ENCODE measurements around the gene SLC9A5. TPM values are rescaled to one million over a fixed set of nuclear protein-coding genes. Genes with fewer than 3 reads are reported as not detected.
A peak's percentile ranks its signal among the peaks of the same experiment; 100 is the strongest.

SLC9A5 gene
- 0.09 TPM for total RNA-seq
- 1.1 TPM for polyA plus RNA-seq
- long read RNA-seq, donor 1: 0 reads
- long read RNA-seq, donor 2: 0 reads
- long read RNA-seq, donor 3: 0 reads
- long read RNA-seq, donor 4: 0 reads
- long read RNA-seq, donor 5: 0 reads
- long read RNA-seq, donor 6: 0 reads
- long read RNA-seq, donor 7: 0 reads
- long read RNA-seq, donor 8: 0 reads
- long read RNA-seq, donor 9: 0 reads
- long read RNA-seq, donor 10: 0 reads

DNA sequence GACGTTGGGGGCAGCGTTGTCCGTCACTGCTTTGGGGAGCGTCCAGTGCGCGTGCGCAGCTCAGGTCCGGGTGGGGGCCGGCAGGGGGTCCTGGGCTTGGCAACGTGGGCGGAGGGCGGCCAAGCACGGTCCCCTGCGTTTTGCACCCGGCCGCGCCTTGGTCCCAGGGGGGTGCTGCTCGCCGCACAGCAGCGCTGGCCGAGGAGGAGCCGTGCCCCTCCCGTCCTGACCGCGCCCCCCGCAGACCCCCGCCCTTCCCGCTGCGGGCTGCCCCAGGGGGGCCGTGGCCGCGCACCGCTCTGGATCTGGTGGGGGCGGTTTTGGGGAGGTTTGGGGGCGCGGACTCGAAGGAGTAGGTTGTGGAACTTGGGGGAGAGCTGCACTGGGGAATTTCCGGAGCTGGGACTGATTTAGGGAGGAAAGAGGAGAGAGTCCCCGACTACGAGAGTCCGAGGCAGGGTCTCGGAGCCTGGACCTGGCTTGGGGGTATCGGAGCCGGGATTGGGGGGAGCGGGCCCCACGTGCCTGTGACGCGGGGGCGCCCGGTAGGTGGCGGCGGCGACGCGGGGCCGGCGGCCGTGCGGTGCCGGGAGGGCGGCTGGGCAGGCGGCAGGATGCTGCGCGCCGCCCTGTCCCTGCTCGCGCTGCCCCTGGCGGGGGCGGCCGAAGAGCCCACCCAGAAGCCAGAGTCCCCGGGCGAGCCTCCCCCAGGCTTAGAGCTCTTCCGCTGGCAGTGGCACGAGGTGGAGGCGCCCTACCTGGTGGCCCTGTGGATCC is at the start of gene SLC9A5:
SLC9A5 (plus strand) TSS at position 579 of the 777 bp plus-strand sequence; CDS start at position 615, 36 bp downstream.
- H3K36me3 ChIP-seq (ENCODE audit: control insufficient read depth in 2 of 2, insufficient read depth in 2 of 2, low read length in 1 of 2): no peaks in the 10 kb centered on the region
- H3K4me3 ChIP-seq (ENCODE audit: low read length in 2 of 2): peak within 1 kb of the TSS; percentile 64 to 66
- no peak for DNase-seq (ENCODE audit: low read depth in 6 of 9, low spot score in 9 of 9)
- no peak within 1 kb of the TSS for H3K27ac ChIP-seq (ENCODE audit: low read depth in 1 of 2, low read length in 1 of 2)
- WGBS: 1% methylated on average over 75 of the region's 75 CpGs
- peaks cover 18 to 72% of the 10 kb centered on the region in 2 donors for H3K27me3 ChIP-seq (ENCODE audit: control insufficient read depth in 2 of 2, insufficient read depth in 1 of 2, low read length in 1 of 2)
- peaks cover 20 to 57% of the 10 kb centered on the region in 2 donors for H3K4me1 ChIP-seq (ENCODE audit: control insufficient read depth in 2 of 2, insufficient read depth in 2 of 2, low read length in 2 of 2)
- peaks cover 0 to 12% of the 10 kb centered on the region in 2 donors for H3K9me3 ChIP-seq (ENCODE audit: control insufficient read depth in 2 of 2, insufficient read depth in 1 of 2, low read length in 1 of 2)

- WGBS: 93% methylated on average over 61 of the region's 61 CpGs
Measured at GRCh38 chr16:67199011-67199807, 49.6 kb upstream of the SLC9A5 start, which contains the start of gene ELMO3. ELMO3 (plus strand) TSS chr16:67199131; CDS start chr16:67199327, 196 bp downstream.

DNA sequence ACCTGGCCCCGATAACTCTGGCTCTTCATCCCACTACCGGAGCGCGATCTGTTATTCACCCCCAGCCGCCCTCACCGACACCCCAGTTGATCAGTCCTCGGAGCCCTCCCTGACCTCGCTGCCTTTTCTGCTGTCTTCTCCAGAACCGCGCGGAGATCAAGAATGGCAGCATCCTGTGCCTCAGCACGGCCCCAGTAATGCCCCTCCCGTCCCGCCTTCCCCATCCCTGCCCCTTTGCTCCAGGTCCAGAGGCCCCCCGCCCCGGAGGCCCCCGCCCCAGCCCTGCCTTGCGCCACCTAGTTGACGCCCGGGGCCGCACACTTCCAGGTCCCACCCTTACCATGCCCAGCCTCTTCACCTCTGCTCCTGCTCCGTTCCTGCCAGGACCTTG is 49.0 kb upstream of the SLC9A5 start:
- H3K36me3 ChIP-seq (ENCODE audit: control insufficient read depth in 2 of 2, insufficient read depth in 2 of 2, low read length in 1 of 2): peaks cover 68 to 94% of the 10 kb centered on the region in 2 donors
- H3K27me3 ChIP-seq (ENCODE audit: control insufficient read depth in 2 of 2, insufficient read depth in 1 of 2, low read length in 1 of 2): no peaks in the 10 kb centered on the region
- H3K4me3 ChIP-seq (ENCODE audit: low read length in 2 of 2): no peak overlapping the region
- no peak for DNase-seq (ENCODE audit: low read depth in 6 of 9, low spot score in 9 of 9)
- no peaks in the 10 kb centered on the region for H3K9me3 ChIP-seq (ENCODE audit: control insufficient read depth in 2 of 2, insufficient read depth in 1 of 2, low read length in 1 of 2)
- no peaks in the 10 kb centered on the region for H3K4me1 ChIP-seq (ENCODE audit: control insufficient read depth in 2 of 2, insufficient read depth in 2 of 2, low read length in 2 of 2)
- H3K27ac ChIP-seq (ENCODE audit: low read depth in 1 of 2, low read length in 1 of 2): no peak overlapping the region
- WGBS: 84% methylated on average over 22 of the region's 22 CpGs

More at GRCh38 chr16:67199011-67199807, 49.6 kb upstream of the SLC9A5 start, which contains the start of gene ELMO3:
- Histone ChIP-seq H3K4me3 (ENCODE audit: low read length in 2 of 2) (peak within 1 kb of the TSS in 1 of 2 donors; percentile 12), H3K27me3 (ENCODE audit: control insufficient read depth in 2 of 2, insufficient read depth in 1 of 2, low read length in 1 of 2) (no peaks in the 10 kb centered on the region), H3K36me3 (ENCODE audit: control insufficient read depth in 2 of 2, insufficient read depth in 2 of 2, low read length in 1 of 2) (peaks cover 73 to 97% of the 10 kb centered on the region in 2 donors), H3K27ac (ENCODE audit: low read depth in 1 of 2, low read length in 1 of 2) (no peak within 1 kb of the TSS), H3K4me1 (ENCODE audit: control insufficient read depth in 2 of 2, insufficient read depth in 2 of 2, low read length in 2 of 2) (no peaks in the 10 kb centered on the region), H3K9me3 (ENCODE audit: control insufficient read depth in 2 of 2, insufficient read depth in 1 of 2, low read length in 1 of 2) (no peaks in the 10 kb centered on the region)
- DNase-seq (ENCODE audit: low read depth in 6 of 9, low spot score in 9 of 9): no peak

GRCh38 chr16:67200491-67200890 is 48.3 kb upstream of the SLC9A5 start:
- Histone ChIP-seq H3K9me3 (ENCODE audit: control insufficient read depth in 2 of 2, insufficient read depth in 1 of 2, low read length in 1 of 2) (no peaks in the 10 kb centered on the region), H3K27me3 (ENCODE audit: control insufficient read depth in 2 of 2, insufficient read depth in 1 of 2, low read length in 1 of 2) (no peaks in the 10 kb centered on the region), H3K27ac (ENCODE audit: low read depth in 1 of 2, low read length in 1 of 2) (no peak overlapping the region), H3K36me3 (ENCODE audit: control insufficient read depth in 2 of 2, insufficient read depth in 2 of 2, low read length in 1 of 2) (peaks cover 61 to 87% of the 10 kb centered on the region in 2 donors), H3K4me3 (ENCODE audit: low read length in 2 of 2) (no peak overlapping the region), H3K4me1 (ENCODE audit: control insufficient read depth in 2 of 2, insufficient read depth in 2 of 2, low read length in 2 of 2) (no peaks in the 10 kb centered on the region)
- WGBS: 98% methylated on average over 8 of the region's 8 CpGs
- no peak for DNase-seq (ENCODE audit: low read depth in 6 of 9, low spot score in 9 of 9)

- Histone ChIP-seq H3K9me3 (ENCODE audit: control insufficient read depth in 2 of 2, insufficient read depth in 1 of 2, low read length in 1 of 2) (no peaks in the 10 kb centered on the region), H3K4me3 (ENCODE audit: low read length in 2 of 2) (no peak overlapping the region), H3K27ac (ENCODE audit: low read depth in 1 of 2, low read length in 1 of 2) (no peak overlapping the region), H3K36me3 (ENCODE audit: control insufficient read depth in 2 of 2, insufficient read depth in 2 of 2, low read length in 1 of 2) (peaks cover 56 to 77% of the 10 kb centered on the region in 2 donors), H3K4me1 (ENCODE audit: control insufficient read depth in 2 of 2, insufficient read depth in 2 of 2, low read length in 2 of 2) (no peaks in the 10 kb centered on the region), H3K27me3 (ENCODE audit: control insufficient read depth in 2 of 2, insufficient read depth in 1 of 2, low read length in 1 of 2) (no peaks in the 10 kb centered on the region)
- no peak for DNase-seq (ENCODE audit: low read depth in 6 of 9, low spot score in 9 of 9)
- WGBS: 98% methylated on average over 40 of the region's 40 CpGs
Measured at GRCh38 chr16:67201411-67202345, 47.1 kb upstream of the SLC9A5 start.

- no peaks in the 10 kb centered on the region for H3K4me1 ChIP-seq (ENCODE audit: control insufficient read depth in 2 of 2, insufficient read depth in 2 of 2, low read length in 2 of 2)
- H3K9me3 ChIP-seq (ENCODE audit: control insufficient read depth in 2 of 2, insufficient read depth in 1 of 2, low read length in 1 of 2): no peaks in the 10 kb centered on the region
- H3K27ac ChIP-seq (ENCODE audit: low read depth in 1 of 2, low read length in 1 of 2): no peak overlapping the region
- no peak for DNase-seq (ENCODE audit: low read depth in 6 of 9, low spot score in 9 of 9)
- no peaks in the 10 kb centered on the region for H3K27me3 ChIP-seq (ENCODE audit: control insufficient read depth in 2 of 2, insufficient read depth in 1 of 2, low read length in 1 of 2)
- H3K36me3 ChIP-seq (ENCODE audit: control insufficient read depth in 2 of 2, insufficient read depth in 2 of 2, low read length in 1 of 2): peaks cover 48 to 69% of the 10 kb centered on the region in 2 donors
- no peak overlapping the region for H3K4me3 ChIP-seq (ENCODE audit: low read length in 2 of 2)
- 98% methylated on average over 12 of the region's 12 CpGs for WGBS
Measured at GRCh38 chr16:67202426-67202825, 46.4 kb upstream of the SLC9A5 start.

GRCh38 chr16:67202956-67203493 is 45.8 kb upstream of the SLC9A5 start:
- no peaks in the 10 kb centered on the region for H3K27me3 ChIP-seq (ENCODE audit: control insufficient read depth in 2 of 2, insufficient read depth in 1 of 2, low read length in 1 of 2)
- DNase-seq (ENCODE audit: low read depth in 6 of 9, low spot score in 9 of 9): no peak
- WGBS: 97% methylated on average over 23 of the region's 23 CpGs

DNA sequence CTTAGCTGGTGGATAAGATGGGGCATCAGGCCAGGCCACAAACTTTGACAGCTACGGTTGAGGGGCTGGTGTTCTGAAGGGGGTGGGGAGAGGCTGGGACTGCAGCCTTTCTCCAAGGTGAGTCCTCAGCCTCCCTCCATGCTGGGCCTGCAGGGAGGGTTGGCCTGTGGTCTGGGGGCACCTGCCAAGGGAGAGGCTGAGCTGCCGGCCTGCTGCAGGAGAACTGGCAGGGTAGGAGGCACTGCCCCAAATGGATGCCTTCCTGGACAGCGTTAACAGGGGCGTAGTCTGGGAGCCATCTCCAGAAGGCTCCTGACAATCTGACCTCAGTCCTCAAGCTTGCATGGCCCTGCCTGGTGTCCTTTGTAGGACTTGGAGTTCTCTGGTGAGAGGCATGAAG is 44.7 kb upstream of the SLC9A5 start:
- peaks cover 36 to 54% of the 10 kb centered on the region in 2 donors for H3K36me3 ChIP-seq (ENCODE audit: control insufficient read depth in 2 of 2, insufficient read depth in 2 of 2, low read length in 1 of 2)
- H3K4me3 ChIP-seq (ENCODE audit: low read length in 2 of 2): no peak overlapping the region
- no peak for DNase-seq (ENCODE audit: low read depth in 6 of 9, low spot score in 9 of 9)
- no peaks in the 10 kb centered on the region for H3K9me3 ChIP-seq (ENCODE audit: control insufficient read depth in 2 of 2, insufficient read depth in 1 of 2, low read length in 1 of 2)
- H3K27me3 ChIP-seq (ENCODE audit: control insufficient read depth in 2 of 2, insufficient read depth in 1 of 2, low read length in 1 of 2): no peaks in the 10 kb centered on the region
- H3K27ac ChIP-seq (ENCODE audit: low read depth in 1 of 2, low read length in 1 of 2): no peak overlapping the region
- WGBS: 94% methylated on average over 4 of the region's 4 CpGs
- no peaks in the 10 kb centered on the region for H3K4me1 ChIP-seq (ENCODE audit: control insufficient read depth in 2 of 2, insufficient read depth in 2 of 2, low read length in 2 of 2)

More at GRCh38 chr16:67202956-67203493, 45.8 kb upstream of the SLC9A5 start:
- Histone ChIP-seq H3K4me3 (ENCODE audit: low read length in 2 of 2) (no peak overlapping the region), H3K27ac (ENCODE audit: low read depth in 1 of 2, low read length in 1 of 2) (no peak overlapping the region), H3K4me1 (ENCODE audit: control insufficient read depth in 2 of 2, insufficient read depth in 2 of 2, low read length in 2 of 2) (no peaks in the 10 kb centered on the region), H3K36me3 (ENCODE audit: control insufficient read depth in 2 of 2, insufficient read depth in 2 of 2, low read length in 1 of 2) (peaks cover 43 to 63% of the 10 kb centered on the region in 2 donors), H3K9me3 (ENCODE audit: control insufficient read depth in 2 of 2, insufficient read depth in 1 of 2, low read length in 1 of 2) (no peaks in the 10 kb centered on the region)

Measured in thymus (tissue), 14 donors.